ENCODE measurements around the gene PDK3.

The PDK3 gene

DNA sequence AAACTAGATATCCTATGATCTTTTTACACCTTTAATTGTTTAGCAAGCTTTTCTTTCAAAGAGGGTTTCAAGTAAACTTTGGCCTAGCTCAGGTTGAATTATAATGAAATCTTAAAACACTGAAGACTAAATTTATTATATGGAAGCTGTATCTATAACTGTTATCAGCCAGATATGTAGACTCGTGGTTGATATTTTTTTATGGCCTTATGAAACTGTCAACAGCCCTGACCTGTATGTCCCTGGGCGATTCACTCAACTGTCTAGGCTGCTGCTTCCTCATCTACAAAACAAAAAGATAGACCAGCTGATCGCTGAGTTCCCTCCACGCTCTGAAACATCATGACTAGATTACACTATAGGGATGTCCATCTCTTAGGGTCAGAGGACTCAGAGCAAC lies 21.2 kb upstream of the PDK3 start:
- H3K4me1 ChIP-seq, result no peaks in the 10 kb centered on the region
- no peaks in the 10 kb centered on the region for H3K36me3 ChIP-seq
- H3K4me3 ChIP-seq, result no peak overlapping the region
- no peak for TF ChIP-seq Cebpa-rat (IDR thresholded peaks at IDR 0.05)
- H3K9ac ChIP-seq, result no peak overlapping the region
- no peak overlapping the region for H3K4me2 ChIP-seq
- H3K27me3 ChIP-seq, result no peaks in the 10 kb centered on the region
- no peak overlapping the region for H3K27ac ChIP-seq
- no peaks in the 10 kb centered on the region for H4K20me1 ChIP-seq
- H3K9me3 ChIP-seq, result peaks cover 12% of the 10 kb centered on the region

DNA sequence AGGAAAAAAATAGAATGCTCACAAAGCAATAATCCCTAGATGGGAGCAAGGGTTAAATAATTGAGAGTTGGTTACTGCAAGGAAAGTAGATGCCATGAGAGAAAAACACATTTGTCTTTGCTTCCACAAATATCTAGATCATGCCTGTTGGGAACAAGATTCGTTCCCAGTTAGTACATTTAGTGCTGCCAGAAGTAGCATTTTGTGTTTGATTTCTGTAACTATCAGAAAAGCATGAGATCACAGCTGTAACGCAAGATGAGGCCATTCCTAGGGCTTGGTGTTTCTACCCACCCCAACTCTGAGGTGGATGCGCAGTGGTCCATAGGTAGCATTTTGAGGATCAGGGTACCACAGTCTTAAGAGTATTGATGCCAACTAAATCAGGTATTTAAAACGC lies 20.4 kb upstream of the PDK3 start:
- H3K27me3 ChIP-seq, result no peaks in the 10 kb centered on the region
- no peak for TF ChIP-seq Cebpa-rat (IDR thresholded peaks at IDR 0.05)
- no peak overlapping the region for H3K27ac ChIP-seq
- peaks cover 12% of the 10 kb centered on the region for H3K9me3 ChIP-seq
- no peaks in the 10 kb centered on the region for H3K4me1 ChIP-seq
- H3K36me3 ChIP-seq, result no peaks in the 10 kb centered on the region
- H4K20me1 ChIP-seq, result no peaks in the 10 kb centered on the region
- H3K4me2 ChIP-seq, result no peak overlapping the region
- no peak overlapping the region for H3K4me3 ChIP-seq
- H3K9ac ChIP-seq, result no peak overlapping the region

DNA sequence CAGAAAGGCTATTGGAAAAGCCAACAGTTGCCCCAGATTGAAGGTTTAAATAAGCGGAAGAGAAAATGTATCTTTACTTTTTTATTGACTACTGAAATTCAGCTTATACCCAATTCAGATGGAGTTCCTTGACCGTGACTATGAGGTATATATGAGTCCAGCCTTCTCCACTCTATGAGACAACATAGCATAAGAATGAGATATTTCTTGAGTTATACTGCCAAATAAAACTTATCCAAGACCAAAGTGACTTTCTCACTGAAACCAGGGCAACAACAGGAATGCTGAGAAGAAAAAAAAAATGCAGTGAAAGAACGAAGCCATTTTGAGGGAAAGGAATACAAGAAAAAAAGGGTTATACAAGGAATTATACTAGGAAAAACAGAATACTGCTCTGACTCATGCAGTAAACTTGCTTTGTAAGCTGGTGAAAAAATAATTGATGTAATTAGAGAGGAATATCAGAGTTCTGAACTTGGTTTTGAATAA lies 16.3 kb upstream of the PDK3 start:
- Histone ChIP-seq H3K36me3 (no peaks in the 10 kb centered on the region), H3K4me1 (no peaks in the 10 kb centered on the region), H3K9me3 (peaks cover 9% of the 10 kb centered on the region; the same call in 1 of the 2 replicates), H3K27ac (no peak overlapping the region), H4K20me1 (no peaks in the 10 kb centered on the region), H3K4me2 (no peak overlapping the region), H3K9ac (no peak overlapping the region), H3K27me3 (no peaks in the 10 kb centered on the region), H3K4me3 (no peak overlapping the region)
- TF ChIP-seq Cebpa-rat (IDR thresholded peaks at IDR 0.05), result no peak

- Histone ChIP-seq H3K27ac (no peak overlapping the region), H3K4me2 (no peak overlapping the region), H3K27me3 (no peaks in the 10 kb centered on the region; the same call in 1 of the 2 replicates), H3K4me3 (no peak overlapping the region), H3K36me3 (no peaks in the 10 kb centered on the region), H4K20me1 (0 out of 2 replicates have a peak, but pooled peaks cover 6% of the 10 kb centered on the region), H3K9me3 (no peaks in the 10 kb centered on the region), H3K4me1 (peaks cover 21% of the 10 kb centered on the region), H3K9ac (no peak overlapping the region)
- TF ChIP-seq Cebpa-rat (IDR thresholded peaks at IDR 0.05), result no peak
These were observed 2.0 kb upstream of the PDK3 start for GRCh38 chrX:24463077-24463476.

DNA sequence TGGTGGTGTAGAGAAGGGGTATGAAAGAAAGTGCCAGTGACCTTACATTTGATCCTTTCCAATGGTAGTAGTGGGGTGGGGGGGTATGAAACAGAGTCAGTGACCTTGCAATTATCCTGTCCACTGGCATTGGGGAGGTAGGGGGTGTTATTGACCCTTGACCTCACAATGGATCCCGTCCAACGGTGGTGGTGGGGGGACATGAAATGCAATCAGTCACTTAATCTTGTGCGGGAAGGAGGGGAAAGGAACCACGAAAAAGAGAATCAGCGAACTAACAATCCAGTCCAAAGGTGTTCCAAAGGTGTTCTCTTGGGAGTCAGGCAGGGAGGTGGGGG lies 619 bp upstream of the PDK3 start:
- H4K20me1 ChIP-seq, result 0 out of 2 replicates have a peak, but pooled peaks cover 13% of the 10 kb centered on the region
- peak overlapping the region; percentile 81 for H3K4me3 ChIP-seq
- H3K4me1 ChIP-seq, result peaks cover 26% of the 10 kb centered on the region
- H3K4me2 ChIP-seq, result peak overlapping the region; percentile 63
- 0 out of 2 replicates have a peak overlapping the region, but pooled peaks have one; percentile 63 for H3K9ac ChIP-seq
- no peak for TF ChIP-seq Cebpa-rat (IDR thresholded peaks at IDR 0.05)
- H3K27ac ChIP-seq, result no peak overlapping the region
- no peaks in the 10 kb centered on the region; the same call in 1 of the 2 replicates for H3K27me3 ChIP-seq
- H3K9me3 ChIP-seq, result no peaks in the 10 kb centered on the region
- no peaks in the 10 kb centered on the region for H3K36me3 ChIP-seq

DNA sequence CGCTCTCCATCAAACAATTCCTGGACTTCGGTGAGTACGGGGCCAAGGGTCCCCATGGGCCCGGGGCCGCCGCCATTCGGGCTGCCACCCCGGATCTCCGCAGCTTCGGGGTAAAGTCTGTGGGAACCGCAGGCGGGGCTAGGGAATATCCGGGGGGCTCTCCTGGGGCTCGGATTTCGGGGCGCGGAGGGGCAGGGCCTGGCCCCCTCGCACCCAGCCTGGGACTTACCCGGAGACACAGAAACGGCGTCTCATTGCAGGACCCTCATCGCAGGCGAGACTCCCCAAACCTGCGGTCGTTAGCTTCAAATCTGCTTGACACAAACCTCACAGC lies 413 bp downstream of the PDK3 start:
- Histone ChIP-seq H3K4me2 (peak overlapping the region; percentile 77), H3K9me3 (no peaks in the 10 kb centered on the region), H3K9ac (peak overlapping the region; percentile 81), H4K20me1 (0 out of 2 replicates have a peak, but pooled peaks cover 16% of the 10 kb centered on the region), H3K4me3 (peak overlapping the region; percentile 81), H3K36me3 (no peaks in the 10 kb centered on the region), H3K27ac (peak overlapping the region; percentile 73), H3K4me1 (peaks cover 26% of the 10 kb centered on the region), H3K27me3 (no peaks in the 10 kb centered on the region; the same call in 1 of the 2 replicates)
- TF ChIP-seq Cebpa-rat (IDR thresholded peaks at IDR 0.05), result no peak

- H3K36me3 ChIP-seq, result no peaks in the 10 kb centered on the region
- H4K20me1 ChIP-seq, result 0 out of 2 replicates have a peak, but pooled peaks cover 16% of the 10 kb centered on the region
- peak overlapping the region; percentile 81 for H3K4me3 ChIP-seq
- peak overlapping the region; percentile 77 for H3K4me2 ChIP-seq
- H3K9me3 ChIP-seq, result no peaks in the 10 kb centered on the region
- no peak for TF ChIP-seq Cebpa-rat (IDR thresholded peaks at IDR 0.05)
- H3K27ac ChIP-seq, result no peak overlapping the region
- H3K9ac ChIP-seq, result peak overlapping the region; percentile 81
- peaks cover 26% of the 10 kb centered on the region for H3K4me1 ChIP-seq
- H3K27me3 ChIP-seq, result no peaks in the 10 kb centered on the region; the same call in 1 of the 2 replicates
These were observed 939 bp downstream of the PDK3 start for GRCh38 chrX:24466025-24466424.

DNA sequence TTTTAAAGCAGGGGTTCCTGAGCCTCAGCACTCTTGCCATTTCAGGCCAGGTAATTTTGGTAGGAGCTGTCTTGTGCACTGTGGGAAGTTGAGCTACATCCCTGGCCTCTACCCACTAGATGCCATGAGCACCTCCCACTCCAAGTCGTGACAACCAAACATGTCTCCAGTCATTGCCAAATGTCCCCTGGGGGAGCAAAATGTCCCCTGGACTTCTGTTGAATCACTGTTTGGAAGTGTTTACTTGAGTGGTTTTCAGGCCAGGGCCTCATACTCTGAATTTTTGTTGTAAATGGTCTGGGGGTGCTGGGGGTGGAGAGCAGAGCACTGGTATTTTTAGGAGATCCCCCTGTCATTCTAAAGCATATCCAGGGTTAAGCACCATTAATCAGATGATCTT lies 3.2 kb downstream of the PDK3 start:
- Histone ChIP-seq H4K20me1 (0 out of 2 replicates have a peak, but pooled peaks cover 16% of the 10 kb centered on the region), H3K4me1 (peaks cover 37% of the 10 kb centered on the region), H3K27ac (no peak overlapping the region), H3K27me3 (no peaks in the 10 kb centered on the region; the same call in 1 of the 2 replicates), H3K4me2 (peak overlapping the region; percentile 7; the same call in 1 of the 2 replicates), H3K4me3 (no peak overlapping the region), H3K36me3 (no peaks in the 10 kb centered on the region), H3K9me3 (no peaks in the 10 kb centered on the region), H3K9ac (no peak overlapping the region)
- no peak for TF ChIP-seq Cebpa-rat (IDR thresholded peaks at IDR 0.05)

DNA sequence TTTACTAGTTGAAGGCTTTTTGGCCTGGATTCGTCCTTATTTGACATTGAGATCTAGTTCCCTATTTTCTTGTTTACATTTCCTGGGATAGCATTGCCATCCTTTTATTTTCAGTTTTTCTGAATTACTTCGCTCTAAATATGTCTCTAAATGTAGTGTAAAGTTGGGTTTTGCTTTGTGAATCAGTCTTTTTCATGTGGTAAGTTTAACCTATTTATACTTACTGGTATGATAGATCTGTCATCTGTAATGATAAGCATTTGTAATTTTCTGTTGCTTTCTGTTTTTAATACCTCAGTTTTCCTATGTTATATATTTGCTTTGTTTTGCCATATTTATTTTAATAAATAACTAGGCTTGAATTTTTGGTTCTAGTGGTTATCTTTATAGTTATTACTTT lies 6.7 kb downstream of the PDK3 start:
- H3K9ac ChIP-seq, result no peak overlapping the region
- no peaks in the 10 kb centered on the region for H3K36me3 ChIP-seq
- H3K4me2 ChIP-seq, result 0 out of 2 replicates have a peak overlapping the region, but pooled peaks have one; percentile 2
- H4K20me1 ChIP-seq, result 0 out of 2 replicates have a peak, but pooled peaks cover 11% of the 10 kb centered on the region
- TF ChIP-seq Cebpa-rat (IDR thresholded peaks at IDR 0.05), result no peak
- H3K27ac ChIP-seq, result no peak overlapping the region
- H3K9me3 ChIP-seq, result no peaks in the 10 kb centered on the region
- peaks cover 31% of the 10 kb centered on the region; the same call in 1 of the 2 replicates for H3K4me1 ChIP-seq
- no peaks in the 10 kb centered on the region; the same call in 1 of the 2 replicates for H3K27me3 ChIP-seq
- no peak overlapping the region for H3K4me3 ChIP-seq

DNA sequence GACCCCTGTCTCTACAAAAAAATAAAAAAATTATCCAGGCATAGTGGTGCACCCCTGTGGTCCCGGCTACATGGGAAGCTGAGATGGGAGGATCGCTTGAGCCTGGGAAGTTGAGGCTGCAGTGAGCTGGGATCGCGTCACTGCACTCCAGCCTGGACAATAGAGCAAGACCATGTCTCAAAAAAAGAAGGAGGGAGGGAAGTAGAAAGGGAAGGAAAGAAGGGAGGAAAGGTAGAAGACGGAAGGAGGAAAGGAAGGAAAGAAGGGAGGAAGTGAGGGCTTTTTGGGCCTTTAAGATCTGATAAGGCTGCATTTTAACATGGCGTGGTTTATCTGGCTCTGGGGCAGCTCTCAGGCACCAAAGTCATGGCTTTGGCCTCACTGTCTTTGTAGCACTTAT lies 10.4 kb downstream of the PDK3 start:
- Histone ChIP-seq H4K20me1 (no peaks in the 10 kb centered on the region), H3K36me3 (no peaks in the 10 kb centered on the region), H3K4me3 (no peak overlapping the region), H3K27me3 (no peaks in the 10 kb centered on the region), H3K4me2 (no peak overlapping the region), H3K27ac (no peak overlapping the region), H3K4me1 (peaks cover 40% of the 10 kb centered on the region), H3K9me3 (no peaks in the 10 kb centered on the region), H3K9ac (no peak overlapping the region)
- no peak for TF ChIP-seq Cebpa-rat (IDR thresholded peaks at IDR 0.05)
